Mesendoderm (in vitro differentiated cells): ENCODE data around the gene VCAM1.

Experiments
- DNase-seq: peaks from one replicate; pipeline ENCODE4 v3.0.0; 2013
- H2AK5ac ChIP-seq: 2 replicates; pipeline ENCODE4 v1.6.1; 2013; ENCODE audit warnings: low read length, inconsistent platforms
- H2BK120ac ChIP-seq: 2 replicates; pipeline ENCODE4 v1.6.1; 2013; ENCODE audit warnings: low read depth, mild to moderate bottlenecking, low read length, moderate library complexity, mixed read lengths
- H2BK15ac ChIP-seq: replicated peaks from 2 replicates; pipeline ENCODE4 v1.6.1; 2013; ENCODE audit warnings: low read depth, mild to moderate bottlenecking, moderate library complexity
- H2BK5ac ChIP-seq: 2 replicates; pipeline ENCODE4 v1.6.1; 2013; ENCODE audit warnings: low read length, inconsistent platforms
- H3K18ac ChIP-seq: 2 replicates; pipeline ENCODE4 v1.6.1; 2013; ENCODE audit warnings: mild to moderate bottlenecking, low read length, mixed read lengths
- H3K23ac ChIP-seq: one replicate; pipeline ENCODE4 v1.6.1; 2013; ENCODE audit warnings: low read length
- H3K27ac ChIP-seq: 2 replicates; pipeline ENCODE4 v1.5.1; 2013; ENCODE audit warnings: low read depth, mild to moderate bottlenecking, inconsistent platforms, low read length, moderate library complexity
- H3K27me3 ChIP-seq: 2 replicates; pipeline ENCODE4 v1.6.1; 2013; ENCODE audit warnings: low read length, control low read depth, mild to moderate bottlenecking, inconsistent platforms; ENCODE audit not compliant: insufficient read depth, poor library complexity
- H3K36me3 ChIP-seq: 2 replicates; pipeline ENCODE4 v1.6.1; 2013; ENCODE audit warnings: low read length, inconsistent platforms; ENCODE audit not compliant: control insufficient read depth, insufficient read depth
- H3K4ac ChIP-seq: one replicate; pipeline ENCODE4 v1.6.1; 2013; ENCODE audit warnings: low read depth, mild to moderate bottlenecking, low read length, moderate library complexity
- H3K4me1 ChIP-seq: 2 replicates; pipeline ENCODE4 v1.6.1; 2013; ENCODE audit warnings: low read depth, low read length, inconsistent platforms; ENCODE audit not compliant: control insufficient read depth
- H3K4me2 ChIP-seq: 2 replicates; pipeline ENCODE4 v1.6.1; 2013; ENCODE audit warnings: low read length
- H3K4me3 ChIP-seq: 2 replicates; pipeline ENCODE4 v1.5.1; 2013; ENCODE audit warnings: mild to moderate bottlenecking, low read length
- H3K56ac ChIP-seq: one replicate; pipeline ENCODE4 v1.6.1; 2013; ENCODE audit warnings: low read length
- H3K79me1 ChIP-seq: 2 replicates; pipeline ENCODE4 v1.6.1; 2013; ENCODE audit warnings: low read length, inconsistent platforms
- H3K79me2 ChIP-seq: 2 replicates; pipeline ENCODE4 v1.6.1; 2013; ENCODE audit warnings: mild to moderate bottlenecking, low read length; ENCODE audit not compliant: control insufficient read depth, insufficient read depth
- H3K9ac ChIP-seq: 2 replicates; pipeline ENCODE4 v1.6.1; 2013; ENCODE audit warnings: low read length, inconsistent platforms
- H4K5ac ChIP-seq: one replicate; pipeline ENCODE4 v1.6.1; 2013; ENCODE audit warnings: low read length
- H4K8ac ChIP-seq: one replicate; pipeline ENCODE4 v1.6.1; 2013; ENCODE audit warnings: low read depth, mild to moderate bottlenecking, control low read depth, low read length, moderate library complexity
- WGBS: extraction: QIAGEN DNeasy Blood & Tissue Kit; methylation state at CpG from one replicate; pipeline ENCODE4 v1.1.7; 2013; ENCODE audit warnings: low lambda C conversion rate, missing lambda C conversion rate; ENCODE audit not compliant: insufficient coverage; ENCODE audit errors: extremely low coverage; 5-methylcytosine and 5-hydroxymethylcytosine counted together

The VCAM1 gene

GRCh38 chr1:100785470-100786052 lies 66.0 kb downstream of the VCAM1 start:
- DNase-seq = peak; percentile 31
- no peaks in the 10 kb centered on the region for H3K4me1 ChIP-seq
- no peak overlapping the region for H3K4me3 ChIP-seq
- no peaks in the 10 kb centered on the region for H3K79me1 ChIP-seq
- H3K9ac ChIP-seq = no peak overlapping the region
- H3K23ac ChIP-seq = no peak overlapping the region
- H3K36me3 ChIP-seq = no peaks in the 10 kb centered on the region
- no peak overlapping the region for H3K4me2 ChIP-seq
- no peak overlapping the region for H2BK5ac ChIP-seq
- no peak overlapping the region for H4K8ac ChIP-seq
- no peak overlapping the region for H3K27ac ChIP-seq
- WGBS = no CpG with 5 or more reads among the region's 5 CpGs
- H3K27me3 ChIP-seq = no peaks in the 10 kb centered on the region
- no peak overlapping the region for H3K56ac ChIP-seq
- no peak overlapping the region for H3K4ac ChIP-seq
- no peak overlapping the region for H2AK5ac ChIP-seq
- H2BK15ac ChIP-seq = no peak overlapping the region
- H4K5ac ChIP-seq = no peak overlapping the region
- H3K79me2 ChIP-seq = no peaks in the 10 kb centered on the region
- H2BK120ac ChIP-seq = no peak overlapping the region
- no peak overlapping the region for H3K18ac ChIP-seq

DNA sequence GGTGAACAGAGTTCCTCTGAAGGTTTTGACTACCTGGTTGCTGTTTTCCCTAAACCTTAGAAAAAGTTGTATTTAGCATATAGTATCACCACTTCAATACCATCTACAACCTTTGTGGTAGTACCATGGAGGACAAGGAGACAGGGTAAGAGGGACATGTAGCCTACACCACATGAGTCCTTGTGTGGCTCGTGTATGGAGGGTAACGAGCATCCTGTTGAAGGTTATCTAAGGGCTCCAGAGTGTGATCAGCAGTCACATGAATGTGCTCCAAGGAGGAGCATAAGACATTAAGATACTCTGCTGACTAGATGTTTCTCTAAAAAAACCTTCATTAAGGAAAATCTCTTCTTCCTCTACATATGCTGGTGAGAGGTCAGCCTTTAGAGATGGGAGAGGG lies 67.3 kb downstream of the VCAM1 start:
- no peak overlapping the region for H4K5ac ChIP-seq
- H2AK5ac ChIP-seq = no peak overlapping the region
- H3K4ac ChIP-seq = no peak overlapping the region
- no peaks in the 10 kb centered on the region for H3K79me2 ChIP-seq
- no CpG with 5 or more reads among the region's 2 CpGs for WGBS
- H3K36me3 ChIP-seq = no peaks in the 10 kb centered on the region
- H3K18ac ChIP-seq = no peak overlapping the region
- no peaks in the 10 kb centered on the region for H3K79me1 ChIP-seq
- H3K4me3 ChIP-seq = no peak overlapping the region
- H3K4me1 ChIP-seq = no peaks in the 10 kb centered on the region
- no peak overlapping the region for H3K23ac ChIP-seq
- H3K4me2 ChIP-seq = no peak overlapping the region
- no peak overlapping the region for H3K27ac ChIP-seq
- no peak overlapping the region for H4K8ac ChIP-seq
- H2BK5ac ChIP-seq = no peak overlapping the region
- DNase-seq = no peak
- H3K9ac ChIP-seq = no peak overlapping the region
- no peak overlapping the region for H3K56ac ChIP-seq
- no peaks in the 10 kb centered on the region for H3K27me3 ChIP-seq
- no peak overlapping the region for H2BK15ac ChIP-seq
- no peak overlapping the region for H2BK120ac ChIP-seq
